ENCODE data around the gene ATP2C2.

DNA sequence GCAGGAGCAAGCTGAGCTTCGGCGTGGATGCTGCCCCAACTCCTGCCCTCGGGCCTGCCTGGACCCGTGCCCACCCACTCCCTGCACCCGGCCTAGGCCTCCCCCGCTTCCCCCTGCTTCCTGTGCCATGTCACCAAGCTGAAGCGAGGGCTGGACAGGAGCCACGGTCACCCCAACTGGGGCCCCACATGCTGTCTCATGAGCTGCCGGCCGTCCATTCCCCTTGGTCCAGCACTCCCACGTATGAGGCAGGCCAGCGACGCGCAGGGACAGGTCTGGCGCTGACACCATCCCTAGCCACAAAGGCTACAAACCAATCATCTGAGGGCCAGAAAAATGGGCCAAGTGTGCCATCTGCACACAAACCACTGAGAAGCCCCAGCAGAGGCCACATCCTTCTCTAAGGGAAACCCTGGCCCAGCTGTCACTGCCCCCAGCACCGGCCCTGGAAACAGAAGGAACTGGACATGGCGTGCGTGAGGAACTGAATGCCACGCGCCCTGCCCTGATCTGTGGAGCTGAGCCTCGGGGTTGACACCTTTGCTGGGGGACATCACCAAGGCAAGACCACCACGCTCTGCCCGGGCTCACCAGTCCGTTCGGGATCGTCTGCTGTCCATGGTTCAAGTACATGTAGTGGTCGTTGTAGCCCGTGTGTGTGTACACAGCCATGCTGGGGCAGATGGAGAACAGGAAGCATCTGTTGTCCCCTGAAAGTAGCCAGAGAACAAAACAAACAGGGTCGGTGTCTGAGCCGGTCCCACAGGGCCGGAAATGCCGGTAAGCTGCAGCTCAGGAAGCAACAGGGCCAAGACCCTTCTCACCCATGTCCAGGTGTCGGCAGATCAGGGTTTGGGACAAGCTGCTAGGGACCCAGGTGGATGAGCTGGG lies 113.9 kb downstream of the ATP2C2 start:
- TF ChIP-seq, protein P1, sequence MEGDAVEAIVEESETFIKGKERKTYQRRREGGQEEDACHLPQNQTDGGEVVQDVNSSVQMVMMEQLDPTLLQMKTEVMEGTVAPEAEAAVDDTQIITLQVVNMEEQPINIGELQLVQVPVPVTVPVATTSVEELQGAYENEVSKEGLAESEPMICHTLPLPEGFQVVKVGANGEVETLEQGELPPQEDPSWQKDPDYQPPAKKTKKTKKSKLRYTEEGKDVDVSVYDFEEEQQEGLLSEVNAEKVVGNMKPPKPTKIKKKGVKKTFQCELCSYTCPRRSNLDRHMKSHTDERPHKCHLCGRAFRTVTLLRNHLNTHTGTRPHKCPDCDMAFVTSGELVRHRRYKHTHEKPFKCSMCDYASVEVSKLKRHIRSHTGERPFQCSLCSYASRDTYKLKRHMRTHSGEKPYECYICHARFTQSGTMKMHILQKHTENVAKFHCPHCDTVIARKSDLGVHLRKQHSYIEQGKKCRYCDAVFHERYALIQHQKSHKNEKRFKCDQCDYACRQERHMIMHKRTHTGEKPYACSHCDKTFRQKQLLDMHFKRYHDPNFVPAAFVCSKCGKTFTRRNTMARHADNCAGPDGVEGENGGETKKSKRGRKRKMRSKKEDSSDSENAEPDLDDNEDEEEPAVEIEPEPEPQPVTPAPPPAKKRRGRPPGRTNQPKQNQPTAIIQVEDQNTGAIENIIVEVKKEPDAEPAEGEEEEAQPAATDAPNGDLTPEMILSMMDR (IDR thresholded peaks at IDR 0.05) = no peak
- TF ChIP-seq POLR2A (IDR thresholded peaks at IDR 0.05) = no peak

All from right lobe of liver (tissue), 4 donors.